Astrocyte of the hippocampus (primary cell): ENCODE data around the gene SEMA5A.

Experiments used
- DNase-seq: peaks from one replicate; pipeline ENCODE4 v3.0.0; 2011; ENCODE audit warnings: low read depth, low spot score

The SEMA5A gene

DNA sequence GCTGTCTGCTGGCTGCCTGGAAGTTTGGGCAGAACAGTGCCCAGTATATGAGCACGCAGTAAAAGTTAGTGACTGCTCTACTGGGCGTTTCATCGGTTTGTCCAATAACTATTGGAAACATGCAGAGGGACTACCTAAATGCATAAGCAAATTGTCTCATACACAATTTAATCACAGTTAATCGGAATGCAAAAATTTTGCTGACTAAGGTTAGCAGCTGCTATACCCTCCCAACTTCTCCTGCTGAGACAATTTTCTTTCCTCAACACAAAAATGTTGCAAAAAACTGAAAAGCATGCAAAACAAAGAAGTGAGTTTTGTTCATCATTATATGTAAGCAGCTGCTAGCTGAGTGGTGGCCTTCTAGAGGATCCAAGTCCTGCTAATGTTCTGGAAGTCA is 327.5 kb downstream of the SEMA5A start:
- DNase-seq: no peak

DNA sequence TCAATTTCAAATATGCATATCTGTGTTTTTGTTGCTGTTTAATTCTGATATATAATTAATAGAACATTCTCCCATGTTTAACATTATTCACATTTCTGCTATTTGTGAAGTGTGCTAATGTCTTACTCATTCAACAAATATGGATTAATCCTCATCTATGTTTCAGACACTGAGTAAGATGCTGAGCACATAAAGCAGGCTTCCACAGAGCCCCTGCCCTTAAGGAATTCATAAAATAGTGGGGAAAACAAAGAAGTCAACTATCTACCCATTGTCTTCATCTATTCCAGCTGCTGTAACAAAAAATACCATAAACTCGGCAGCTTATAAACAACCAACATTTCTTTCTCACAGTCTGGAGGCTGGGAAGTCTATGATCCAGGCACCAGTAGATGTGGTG is 333.3 kb downstream of the SEMA5A start:
- DNase-seq: no peak

DNA sequence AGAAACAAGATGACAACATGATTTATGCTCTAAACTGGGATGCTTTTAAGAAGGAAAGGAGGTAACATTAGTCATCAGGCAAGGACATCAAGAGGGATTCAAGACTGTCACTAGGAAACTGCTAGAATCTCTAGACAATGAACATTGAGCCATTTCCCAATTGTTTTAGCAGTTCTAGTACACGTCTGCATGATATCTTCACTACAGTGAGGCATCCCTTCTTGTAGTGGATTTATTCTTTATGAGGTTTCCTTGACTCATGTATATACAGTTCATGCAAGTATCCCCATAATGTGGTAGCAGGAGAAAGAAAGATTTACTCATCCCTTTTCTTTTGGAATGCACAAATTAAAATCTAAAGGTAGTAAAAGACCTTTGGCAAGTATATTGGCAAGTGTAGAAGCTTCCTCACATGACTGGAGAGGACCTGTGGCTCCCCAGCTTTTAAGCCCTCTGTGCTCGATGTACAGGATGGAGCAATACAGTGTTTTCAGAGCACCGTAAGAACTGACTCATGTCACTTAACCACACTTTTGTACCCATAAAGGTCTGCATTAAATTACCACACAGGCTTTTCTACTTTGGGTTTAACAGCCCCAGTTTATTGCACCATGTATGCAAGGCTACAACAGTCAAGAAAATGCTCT is 335.9 kb downstream of the SEMA5A start:
- no peak for DNase-seq

DNA sequence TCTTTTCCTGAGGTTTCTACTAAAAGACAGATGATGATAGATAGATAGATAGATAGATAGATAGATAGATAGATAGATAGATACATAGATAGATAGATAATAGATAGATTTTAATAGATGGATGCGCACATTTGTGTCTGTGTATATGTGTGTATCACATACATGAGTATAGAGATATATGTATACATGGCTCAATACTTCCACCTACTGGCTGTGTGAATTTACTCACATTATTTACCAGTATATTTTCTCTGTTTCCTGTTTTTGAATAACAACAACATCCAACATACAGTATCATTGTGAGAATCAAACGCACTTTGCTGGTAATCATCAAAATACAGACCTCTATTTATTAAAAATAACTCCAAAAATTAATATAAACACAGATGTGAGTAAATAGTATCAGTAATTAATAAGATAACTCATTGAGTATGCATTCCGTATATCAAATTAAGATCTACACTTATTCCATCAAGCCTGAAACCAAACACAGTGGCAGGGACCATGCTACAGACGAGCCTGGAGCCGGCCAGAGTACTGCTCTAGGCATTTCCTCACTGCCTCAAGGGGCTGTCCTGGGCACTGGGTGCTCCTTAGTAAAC is 338.0 kb downstream of the SEMA5A start:
- DNase-seq: peak; percentile 69

DNA sequence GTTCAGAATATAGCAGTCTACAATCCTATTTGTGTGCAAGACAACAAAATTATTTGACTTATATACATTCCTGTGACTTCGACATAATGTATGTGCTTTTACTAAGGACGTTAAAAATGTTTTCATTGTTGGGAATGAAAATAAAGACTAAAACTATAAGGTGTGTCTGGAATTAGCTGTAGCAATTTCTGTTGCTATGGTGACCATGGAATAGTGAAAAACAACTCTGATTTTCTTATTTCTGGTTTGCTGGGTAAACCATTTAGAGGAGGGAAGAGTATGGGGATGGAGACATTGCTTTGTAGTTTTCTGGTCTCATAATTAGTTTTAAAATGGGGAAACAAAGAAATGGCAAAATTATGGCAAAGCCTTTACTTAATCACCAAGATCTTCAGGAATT is 343.2 kb downstream of the SEMA5A start:
- DNase-seq: no peak

DNA sequence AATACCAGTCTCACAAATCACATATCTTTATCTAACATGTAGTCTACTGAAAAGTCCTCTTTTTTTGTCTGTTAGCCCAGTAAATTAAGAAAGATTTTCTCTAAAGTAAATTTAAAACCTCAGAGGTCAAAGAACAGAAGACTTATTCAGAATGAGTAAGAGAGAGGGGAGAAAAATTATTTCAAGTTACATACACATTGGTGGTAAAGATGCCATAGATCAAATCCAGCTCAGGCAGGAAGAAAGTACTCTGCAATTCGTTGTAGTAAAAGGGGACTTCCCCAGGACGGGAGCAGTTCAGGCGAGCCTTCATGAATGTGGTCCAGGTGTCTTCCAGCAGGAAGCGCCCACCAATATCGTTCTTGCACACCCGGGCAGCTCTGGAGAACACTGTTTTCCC is 344.1 kb downstream of the SEMA5A start:
- no peak for DNase-seq

DNA sequence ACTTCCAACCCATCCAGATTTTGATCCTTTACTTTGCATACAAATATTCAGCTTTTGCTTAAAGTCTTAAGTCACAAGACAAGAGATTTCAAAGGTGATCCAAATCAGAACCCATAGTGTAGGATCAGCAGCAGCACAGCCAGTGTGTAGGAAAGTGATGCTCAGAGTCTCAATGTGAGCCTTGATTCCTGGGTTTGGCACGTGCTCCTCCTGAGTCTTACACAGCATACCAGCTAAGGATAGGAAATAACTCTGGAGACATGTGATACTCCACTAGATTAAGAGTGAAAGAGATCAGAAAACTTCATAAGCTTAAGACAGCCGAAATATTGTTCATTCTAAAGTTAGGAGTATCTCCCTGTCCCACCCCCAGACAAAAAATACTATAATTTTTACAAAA is 344.9 kb downstream of the SEMA5A start:
- no peak for DNase-seq

DNA sequence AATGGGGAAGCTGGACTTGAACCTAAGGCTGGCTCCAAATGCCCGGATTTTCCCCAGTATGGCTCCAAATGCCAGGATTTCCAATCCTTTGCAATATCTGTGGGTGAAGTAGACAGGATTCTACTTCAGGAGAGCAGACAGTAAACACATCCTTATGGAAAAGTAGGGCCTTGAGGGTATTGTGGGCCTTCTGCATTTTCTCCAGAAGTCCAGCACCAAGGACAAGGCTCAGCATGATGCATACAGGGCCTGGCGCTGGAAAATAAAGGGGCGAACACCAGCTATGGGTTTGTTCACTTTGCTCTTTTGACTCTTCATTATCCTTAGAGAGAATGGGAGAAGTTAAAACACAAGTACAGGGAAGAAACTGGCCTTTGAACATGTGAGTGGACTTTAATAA is 347.5 kb downstream of the SEMA5A start:
- peak; percentile 59 for DNase-seq

DNA sequence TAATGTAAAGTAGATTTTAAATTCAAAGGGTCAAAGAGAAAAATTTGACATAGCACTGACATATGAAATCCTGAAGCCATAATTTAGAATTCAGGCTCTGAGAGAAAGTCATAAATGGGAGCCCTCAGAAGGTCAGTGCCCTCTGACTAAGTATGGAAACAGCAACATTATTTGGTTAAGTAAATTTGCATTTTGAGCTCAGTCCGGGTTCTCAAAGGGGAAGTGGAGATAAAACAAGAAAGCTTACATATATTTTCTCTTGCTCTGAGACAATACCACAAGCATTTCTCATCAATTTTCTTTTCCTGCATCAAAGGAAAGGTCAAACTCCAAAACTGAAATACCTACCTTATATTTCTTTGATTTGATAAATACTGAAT is 348.0 kb downstream of the SEMA5A start:
- DNase-seq: peak; percentile 25

DNA sequence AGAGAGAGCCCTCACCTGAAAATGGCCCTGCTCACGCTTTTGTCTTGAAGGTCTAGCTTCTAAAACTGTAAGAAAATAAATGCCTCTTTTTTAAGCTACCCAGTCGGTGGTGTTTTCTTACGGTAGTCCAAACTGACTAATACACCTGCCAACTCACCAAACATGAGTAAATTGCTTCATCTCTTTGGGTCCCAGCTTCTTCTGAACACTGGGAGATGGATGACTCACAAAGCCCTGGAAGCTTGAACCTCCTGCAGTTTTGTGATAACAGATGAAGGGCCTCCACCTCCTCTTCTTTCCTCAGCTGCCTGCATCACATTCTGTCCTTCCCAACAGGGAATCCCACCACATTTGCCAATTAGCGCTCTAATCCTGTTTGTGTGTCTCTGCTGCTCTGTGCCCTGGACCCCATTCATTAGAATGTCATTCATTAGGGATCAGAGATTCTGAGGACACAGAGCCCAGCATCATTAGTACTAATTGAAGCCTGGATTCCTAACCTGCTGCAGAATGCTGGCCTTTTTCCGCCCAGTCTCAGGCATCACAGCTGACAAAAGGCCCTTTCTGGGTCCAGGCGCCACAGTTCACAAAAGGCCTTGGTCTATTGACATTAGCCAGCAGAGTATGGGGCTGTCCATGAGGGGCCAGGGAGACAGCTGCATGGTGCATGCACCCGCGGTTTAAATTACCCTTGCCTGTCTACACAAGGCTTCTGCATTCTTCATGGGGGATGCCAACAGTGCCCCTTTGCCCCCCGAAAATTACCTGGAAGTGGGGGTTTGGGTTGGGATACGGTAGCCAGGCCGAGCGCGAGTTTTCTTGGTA is 349.3 kb downstream of the SEMA5A start:
- DNase-seq: peak; percentile 54

DNA sequence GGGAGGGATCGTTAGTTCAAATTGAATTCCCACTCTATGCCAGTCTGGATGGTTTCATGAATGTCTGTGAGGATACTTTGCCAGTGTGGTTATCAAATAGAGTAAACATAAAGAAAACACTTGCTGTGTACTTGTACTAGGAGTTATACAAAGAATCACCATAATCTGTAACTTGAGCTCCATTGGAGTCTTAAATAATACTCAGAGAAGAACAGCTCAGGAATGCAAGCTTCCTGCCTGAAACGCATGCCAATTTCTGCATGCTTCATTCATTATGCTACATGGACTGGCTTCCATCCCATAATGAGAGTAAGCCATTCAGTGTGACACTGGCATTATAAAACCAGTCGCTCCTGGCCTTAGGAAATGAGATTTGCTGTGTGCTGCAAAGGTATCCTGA is 351.4 kb downstream of the SEMA5A start:
- peak; percentile 86 for DNase-seq

DNA sequence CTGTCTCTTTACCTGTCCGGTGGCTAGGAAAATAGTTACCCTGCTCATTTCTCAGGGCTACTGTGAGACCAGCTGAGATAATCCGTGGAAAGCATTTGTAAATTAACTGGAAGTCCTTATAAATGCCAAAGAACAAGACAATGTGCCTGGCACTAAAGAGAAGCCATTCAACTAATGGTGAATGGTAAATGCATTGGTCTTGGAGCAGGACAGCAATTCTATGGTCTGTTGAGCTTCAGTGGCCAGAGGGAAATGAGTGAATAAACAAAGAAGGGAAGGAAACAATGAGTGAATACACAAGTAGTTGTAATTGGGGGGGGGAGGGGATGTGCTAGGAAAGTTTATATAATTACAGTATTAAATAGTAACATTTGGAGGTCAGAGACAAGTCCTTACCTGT is 353.6 kb downstream of the SEMA5A start:
- DNase-seq: no peak

DNA sequence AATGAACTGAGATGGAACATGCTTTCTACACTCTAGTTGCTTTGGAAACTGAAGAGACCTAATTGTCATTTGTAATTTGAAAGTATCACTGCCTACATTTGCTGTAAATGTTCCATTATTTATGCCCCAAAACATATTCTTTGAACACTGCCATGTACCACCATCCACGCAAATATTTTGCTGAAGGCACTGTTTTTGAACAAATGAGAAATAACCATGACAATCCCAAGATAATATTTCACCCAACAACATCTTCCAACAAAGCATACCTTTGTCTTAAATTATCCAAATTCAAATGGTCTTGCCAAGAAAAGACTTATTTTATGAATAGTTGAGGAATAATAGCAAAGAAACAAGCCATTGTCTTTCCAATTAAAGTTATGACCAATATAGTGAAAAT is 356.2 kb downstream of the SEMA5A start:
- DNase-seq: no peak

DNA sequence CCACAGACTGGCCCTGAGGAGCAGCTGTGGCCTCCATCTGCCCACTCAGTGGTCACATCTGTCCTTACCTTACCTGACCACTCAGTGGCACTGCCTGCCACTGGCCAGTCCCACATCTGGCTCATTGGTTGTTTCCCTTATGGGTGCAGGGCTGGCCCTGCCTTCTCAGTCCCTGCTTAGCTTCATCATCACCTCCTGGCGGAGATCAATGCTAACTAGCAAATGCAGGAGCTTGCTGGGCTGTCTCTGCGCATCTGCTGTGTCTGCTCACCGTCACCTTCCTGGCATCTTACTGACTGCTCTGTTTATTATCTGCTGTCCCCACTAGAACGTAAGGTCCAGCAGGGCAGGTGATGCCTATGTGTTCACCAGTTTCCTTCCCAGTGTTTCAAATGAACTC is 356.9 kb downstream of the SEMA5A start:
- no peak for DNase-seq

DNA sequence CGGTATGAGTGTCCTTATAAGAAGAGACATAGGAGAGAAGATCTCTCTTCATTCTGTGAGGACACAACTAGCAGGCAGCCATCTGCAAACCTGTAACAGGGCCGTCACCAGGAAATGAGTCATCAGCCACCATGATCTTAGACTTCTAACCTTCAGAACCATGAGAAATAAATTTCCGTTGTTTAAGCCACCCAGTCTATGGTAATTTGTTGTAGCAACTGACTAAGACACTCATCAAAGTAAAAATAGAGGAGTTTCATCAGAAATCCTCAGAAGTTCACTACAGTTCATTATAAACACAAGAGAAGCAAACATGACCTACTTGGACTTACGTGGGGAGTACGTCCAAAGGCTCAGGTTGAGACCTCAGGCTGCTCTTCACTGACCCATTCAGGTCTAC is 357.7 kb downstream of the SEMA5A start:
- peak; percentile 57 for DNase-seq

DNA sequence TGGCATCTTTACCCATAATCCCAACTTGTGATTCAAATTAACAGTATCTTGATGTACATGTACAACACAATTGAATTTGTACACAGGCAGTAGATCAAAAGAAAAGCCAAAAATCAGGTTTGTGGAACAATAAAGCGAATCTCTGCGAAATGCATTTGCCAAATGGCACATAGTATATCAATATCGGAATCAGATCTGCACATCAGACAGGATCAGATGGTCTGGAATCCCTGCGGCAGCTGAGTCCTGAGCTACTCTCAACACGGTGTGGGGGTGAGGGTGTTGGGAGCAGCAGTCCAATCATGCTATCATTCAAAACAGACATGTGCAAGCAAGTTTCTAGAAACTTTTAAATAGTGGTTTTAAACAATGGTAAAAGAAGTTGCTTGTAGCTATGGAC is 358.3 kb downstream of the SEMA5A start:
- no peak for DNase-seq

DNA sequence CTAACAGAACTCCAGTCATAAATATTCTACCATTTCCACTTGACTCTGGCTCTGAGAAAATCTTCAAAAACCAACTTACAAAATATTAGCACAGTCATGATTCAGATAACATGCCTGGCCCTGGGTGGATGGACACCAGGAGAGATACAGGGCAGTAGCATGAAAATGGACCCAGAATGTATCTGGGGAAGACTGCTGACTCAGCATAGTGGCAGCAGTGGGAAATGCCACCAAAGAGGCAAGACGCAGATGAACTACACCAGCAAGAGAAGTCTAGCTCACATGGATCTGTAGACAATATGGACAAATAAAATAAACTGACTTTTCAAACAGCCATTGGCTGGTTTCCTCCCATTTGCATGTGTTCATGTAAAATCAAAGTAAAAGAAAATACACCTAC is 359.8 kb downstream of the SEMA5A start:
- no peak for DNase-seq

DNA sequence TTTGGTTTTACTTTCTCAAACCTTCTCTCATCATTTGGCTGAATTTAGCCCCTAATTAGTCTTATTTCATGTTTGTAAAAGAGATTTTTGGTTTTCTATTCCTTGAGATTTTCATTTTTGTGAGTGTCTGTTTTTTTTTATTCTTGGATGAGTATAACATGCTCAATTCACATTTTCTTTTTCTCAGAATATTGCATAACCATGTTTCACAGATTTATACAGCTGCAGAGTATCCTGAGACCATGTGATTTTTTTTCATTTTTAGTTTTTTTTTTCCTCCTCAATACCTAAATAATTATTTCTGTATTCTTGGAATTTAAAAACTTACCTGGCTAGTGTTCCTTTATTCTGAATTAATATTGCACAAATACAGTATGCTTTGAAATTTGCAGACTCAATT is 361.9 kb downstream of the SEMA5A start:
- no peak for DNase-seq

DNA sequence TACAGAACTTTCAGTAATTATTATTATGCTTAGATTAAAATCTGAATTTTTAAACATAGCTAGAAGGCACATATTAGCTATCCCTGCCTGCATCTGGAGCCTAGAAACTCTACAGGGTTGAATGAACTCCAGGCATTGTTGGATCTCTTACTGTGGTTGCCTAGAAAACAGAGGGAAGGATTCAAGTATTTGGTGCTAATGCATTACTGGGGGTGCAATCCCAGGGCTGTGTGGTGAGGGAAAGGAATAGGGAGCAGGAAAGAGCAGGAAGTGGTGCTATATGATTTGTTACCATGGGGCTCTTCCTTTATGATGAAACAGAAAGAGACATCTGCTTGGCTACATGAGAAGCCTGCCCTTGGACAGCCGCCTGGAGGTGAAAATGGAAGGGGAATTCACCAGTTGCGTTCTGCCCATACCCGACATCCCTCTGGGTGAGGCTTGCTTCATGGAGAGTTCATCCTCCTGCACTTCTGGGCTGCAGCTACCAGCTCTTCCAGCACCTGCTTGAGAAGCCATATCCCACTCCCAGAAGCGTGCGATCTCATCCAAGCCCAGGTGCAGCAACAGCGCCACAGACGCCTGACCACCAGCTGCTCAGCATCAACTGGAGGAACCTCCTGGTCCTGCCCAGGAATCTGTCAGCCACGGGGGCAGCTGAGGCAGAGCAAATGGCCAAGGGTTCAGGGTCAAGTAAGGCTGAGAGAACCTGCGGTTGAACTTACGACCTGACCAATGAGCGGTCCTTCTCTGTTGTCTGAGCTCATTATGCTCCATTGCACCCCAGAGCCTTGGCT is 362.8 kb downstream of the SEMA5A start:
- DNase-seq: no peak

DNA sequence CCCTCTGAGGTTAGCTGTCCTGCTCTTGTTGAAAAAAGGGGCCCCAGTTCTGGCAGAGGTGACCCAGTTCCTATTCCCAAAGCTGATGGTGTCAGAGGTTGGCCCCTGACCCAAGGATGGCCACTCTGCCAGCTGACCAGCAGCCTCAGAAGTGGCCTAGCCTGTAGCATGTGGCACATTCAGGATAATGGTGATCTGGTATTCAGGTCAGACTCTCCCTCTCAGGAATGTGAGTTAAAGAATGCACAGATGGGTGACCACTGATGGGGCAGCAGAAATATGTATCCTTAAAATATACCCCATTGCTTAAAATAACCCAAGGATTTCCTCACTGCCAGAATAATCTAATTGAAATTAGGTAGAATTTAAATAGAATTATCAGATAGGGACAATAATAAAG is 369.2 kb downstream of the SEMA5A start:
- DNase-seq: no peak

DNA sequence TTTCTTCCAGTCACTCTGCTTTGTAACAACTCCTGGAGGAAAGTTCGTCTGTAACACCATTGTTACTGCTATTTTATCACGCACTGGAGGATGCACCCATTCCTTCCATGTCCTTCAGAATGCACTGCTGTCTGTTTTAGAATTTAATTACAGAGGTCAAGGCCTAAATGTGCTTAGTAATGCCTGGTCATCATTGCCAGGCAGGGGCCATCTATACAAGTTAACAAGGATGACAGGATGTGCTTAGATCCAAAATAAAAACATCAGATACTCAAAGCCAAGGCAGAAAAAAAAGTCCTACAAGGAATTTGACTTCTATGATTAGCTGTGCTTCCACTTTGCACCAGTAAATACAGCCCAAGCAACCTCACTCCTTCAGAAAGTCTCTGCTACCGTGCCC is 371.4 kb downstream of the SEMA5A start:
- no peak for DNase-seq
